Cardiac fibroblast (primary cell): ENCODE results near the gene ADAM12.

Experiments
- DNase-seq, 2 donors: peaks; one replicate each; pipeline versions ENCODE4 v3.0.0 to v3.0.0-alpha.2; 2010; ENCODE audit warnings: low read depth in 2 of 2
- H3K4me3 ChIP-seq, 2 donors: replicated peaks in 1 of 2; 1 replicate in 1 of 2; 2 replicates in 1 of 2; pipeline ENCODE4 v1.5.1; 2011; ENCODE audit warnings: low read depth in 2 of 2, low read length in 2 of 2, mild to moderate bottlenecking in 2 of 2, moderate library complexity in 1 of 2
- CTCF ChIP-seq: IDR thresholded peaks from one replicate; pipeline ENCODE4 v1.5.1; 2011; ENCODE audit warnings: low read depth, mild to moderate bottlenecking, low read length, inconsistent platforms

ADAM12 gene

DNA sequence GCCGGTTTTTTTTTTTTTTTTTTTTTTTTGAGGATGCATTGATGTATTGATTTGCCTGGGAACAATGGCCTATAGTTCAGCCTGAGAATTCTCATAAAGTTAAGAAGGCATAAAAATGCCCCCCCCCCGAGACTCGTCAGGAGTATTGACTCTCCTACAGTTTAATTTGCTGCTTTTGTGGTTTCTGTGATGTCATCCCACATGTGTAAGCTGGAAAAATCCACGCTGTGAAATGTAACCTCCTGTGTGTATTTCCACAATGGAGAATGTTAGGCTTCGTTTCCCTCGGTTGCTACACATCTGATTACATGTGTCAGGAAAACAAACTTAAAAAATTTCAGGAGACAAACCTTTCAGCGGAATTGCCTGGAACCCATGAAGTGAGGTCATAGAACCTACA, 374.0 kb downstream of the ADAM12 start:
- TF ChIP-seq CTCF = no peak
- H3K4me3 ChIP-seq = no peak overlapping the region
- peak; percentile 26 to 31 for DNase-seq

DNA sequence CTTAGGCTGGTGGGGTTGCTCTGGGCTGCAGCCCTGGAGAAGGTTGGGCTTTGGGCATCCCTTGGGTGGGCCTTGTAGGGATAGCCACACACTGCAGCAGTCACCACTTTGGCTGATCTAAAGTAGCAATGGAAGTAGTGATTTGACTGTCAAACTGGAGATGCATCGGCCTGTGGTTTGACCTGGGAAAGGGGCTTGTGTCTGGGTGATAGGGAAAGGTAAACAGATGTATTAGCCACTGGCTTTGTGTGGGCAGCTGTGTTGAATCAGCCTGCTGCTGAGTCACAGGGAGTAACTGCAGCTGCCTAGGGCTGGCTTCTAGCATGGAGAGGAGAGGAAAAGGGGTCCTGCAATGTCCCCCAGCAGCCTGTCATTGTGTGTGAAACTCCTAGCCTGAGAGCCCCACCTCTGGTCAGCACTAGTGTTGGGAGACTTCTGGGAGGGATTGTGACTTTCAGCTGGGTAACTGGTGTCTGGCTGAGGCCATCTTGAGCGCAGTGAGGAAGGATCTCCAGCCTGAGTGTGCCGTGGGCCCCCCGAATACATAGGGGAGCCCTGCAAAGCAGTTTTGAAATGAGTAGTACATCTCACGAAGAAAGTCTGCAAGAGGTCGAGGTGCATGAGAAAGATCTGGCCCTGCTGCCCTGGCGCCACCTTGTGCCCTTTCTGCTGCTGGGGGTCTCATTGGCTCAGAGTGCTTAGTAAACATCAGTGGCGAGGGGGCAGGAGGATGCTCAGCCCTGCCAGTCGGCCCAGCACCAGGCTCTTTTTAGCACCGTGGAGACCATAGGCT, 374.6 kb downstream of the ADAM12 start:
- no peak for TF ChIP-seq CTCF
- DNase-seq = peak; percentile 33 to 68
- H3K4me3 ChIP-seq = no peak overlapping the region

DNA sequence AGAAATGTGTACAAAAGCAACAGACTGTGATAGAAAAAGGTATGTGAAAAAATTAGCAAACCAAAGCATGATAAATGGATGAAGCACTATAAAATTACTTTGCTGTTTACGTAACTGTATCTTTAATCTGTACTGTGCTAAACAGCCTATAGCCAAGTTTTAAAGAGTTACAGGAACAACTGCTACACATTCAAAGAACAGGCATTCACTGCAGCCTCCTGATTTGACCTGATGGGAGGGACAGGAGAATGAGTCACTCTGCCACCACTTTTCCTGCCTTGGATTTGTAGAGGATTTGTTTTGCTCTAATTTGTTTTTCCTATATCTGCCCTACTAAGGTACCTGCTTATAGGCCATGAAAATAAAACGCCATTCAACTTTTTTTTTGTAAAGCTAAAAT, 375.8 kb downstream of the ADAM12 start:
- no peak overlapping the region for H3K4me3 ChIP-seq
- DNase-seq = peak; percentile 17 to 44
- TF ChIP-seq CTCF = no peak

DNA sequence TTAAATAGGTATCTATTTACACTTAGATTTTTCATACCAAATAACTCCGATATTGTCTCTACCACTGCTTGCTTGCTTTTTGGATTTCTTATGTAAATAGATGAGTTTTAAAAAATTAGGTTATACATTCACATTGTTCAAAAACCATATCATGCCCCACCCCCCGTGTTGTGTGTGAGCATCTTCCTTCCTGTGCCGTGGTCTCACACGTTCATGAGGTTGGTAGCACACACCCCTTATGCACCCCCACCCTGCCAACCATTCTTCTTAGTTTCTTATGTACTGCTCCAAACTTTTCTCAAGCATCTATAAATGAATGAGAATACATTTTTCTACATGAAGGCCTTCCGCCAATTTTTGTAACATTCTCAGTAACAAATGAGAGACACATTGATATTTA, 376.3 kb downstream of the ADAM12 start:
- H3K4me3 ChIP-seq = no peak overlapping the region
- DNase-seq = no peak
- TF ChIP-seq CTCF = no peak

- DNase-seq = no peak
- H3K4me3 ChIP-seq = no peak overlapping the region
- no peak for TF ChIP-seq CTCF
These were observed 378.6 kb downstream of the ADAM12 start for GRCh38 chr10:126009650-126010049.

GRCh38 chr10:126006906-126007305, 381.4 kb downstream of the ADAM12 start:
- no peak for TF ChIP-seq CTCF
- no peak for DNase-seq
- no peak overlapping the region for H3K4me3 ChIP-seq

DNA sequence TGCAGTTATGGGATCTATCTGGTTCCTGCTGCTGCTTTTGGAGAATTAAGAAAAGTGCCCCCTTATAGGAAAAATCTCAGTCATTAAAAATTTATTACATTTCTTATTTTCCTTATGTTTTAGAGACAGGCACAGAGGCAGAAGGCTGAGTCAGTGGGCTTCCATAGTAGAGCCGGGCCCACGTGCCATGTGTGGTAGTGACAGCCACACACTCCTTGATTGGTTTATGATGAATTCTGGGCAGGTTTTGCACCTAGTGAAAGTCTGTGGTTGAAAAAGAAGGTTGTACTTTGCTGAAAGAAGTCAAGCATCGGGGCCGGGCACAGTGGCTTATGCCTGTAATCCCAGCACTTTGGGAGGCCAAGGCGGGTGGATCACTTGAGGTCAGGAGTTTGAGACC, 382.0 kb downstream of the ADAM12 start:
- no peak for TF ChIP-seq CTCF
- DNase-seq = no peak
- H3K4me3 ChIP-seq = no peak overlapping the region
